GM12878 (cell line): Measurements from ENCODE around the gene TMEM38A. TPM values are rescaled to one million over a fixed set of nuclear protein-coding genes. Genes with fewer than 3 reads are reported as not detected.

Experiments used
- BHLHE40 ChIP-seq, 2 experiments: fragments of 450-650 bp in 1 of 2; IDR thresholded peaks; 2 replicates each; pipeline ENCODE4 v1.6.1; 2011 to 2017; ENCODE audit warnings: low read depth in 2 of 2, borderline replicate concordance in 1 of 2, improper control_type of control experiment in 1 of 2, low read length in 1 of 2, mild to moderate bottlenecking in 1 of 2
- CTCF ChIP-seq, 3 experiments: IDR thresholded peaks in 2 of 3; conservative IDR thresholded peaks in 1 of 3; 2 replicates each; pipeline ENCODE4 v1.5.1; 2011; ENCODE audit warnings: low read depth in 3 of 3, low read length in 3 of 3, mild to moderate bottlenecking in 3 of 3, control low read depth in 2 of 3, moderate library complexity in 2 of 3, inconsistent platforms in 1 of 3, mixed read lengths in 1 of 3; ENCODE audit not compliant: control insufficient read depth in 2 of 3, insufficient read depth in 1 of 3; ENCODE audit errors: extremely low read depth in 1 of 3
- HCFC1 ChIP-seq: fragments of 150-350 bp; IDR thresholded peaks from 2 replicates; pipeline ENCODE4 v1.6.1; 2014; ENCODE audit warnings: low read length
- MEF2B ChIP-seq: fragments of 450-650 bp; IDR thresholded peaks from 2 replicates; pipeline ENCODE4 v1.6.1; 2018; ENCODE audit warnings: mild to moderate bottlenecking, moderate library complexity; ENCODE audit not compliant: partially characterized antibody, poor library complexity, severe bottlenecking
- NBN ChIP-seq: fragments of 450-650 bp; IDR thresholded peaks from 2 replicates; pipeline ENCODE4 v1.6.1; 2016
- POLR2AphosphoS5 ChIP-seq: IDR thresholded peaks from 2 replicates; pipeline ENCODE4 v1.6.1; 2011; ENCODE audit warnings: mild to moderate bottlenecking, low read length, inconsistent platforms
- RAD21 ChIP-seq: IDR thresholded peaks from 2 replicates; pipeline ENCODE4 v1.6.1; 2011; ENCODE audit warnings: mild to moderate bottlenecking, low read depth, low read length, moderate library complexity; ENCODE audit not compliant: insufficient read depth
- RELA ChIP-seq: fragments of 450-650 bp; IDR thresholded peaks from 2 replicates; pipeline ENCODE4 v1.8.0; 2014; ENCODE audit warnings: borderline replicate concordance; ENCODE audit not compliant: partially characterized antibody
- RELB ChIP-seq: fragments of 450-650 bp; IDR thresholded peaks from 2 replicates; pipeline ENCODE4 v1.6.1; 2017; ENCODE audit warnings: low read depth, mild to moderate bottlenecking, moderate library complexity
- ZNF687 ChIP-seq: fragments of 450-650 bp; IDR thresholded peaks from 2 replicates; pipeline ENCODE4 v1.6.1; 2017; ENCODE audit warnings: mild to moderate bottlenecking, moderate library complexity
- polyA plus RNA-seq, 11 experiments: library from polyadenylated mRNA; depleted of rRNA in 4 of 11; unstranded in 6 of 11; stranded (reverse) in 5 of 11; fragments of >200 nt; fragmentation: Nextera tagmentation in 4 of 11; fragmentation: Illumina TruSeq in 1 of 11; extraction: Ambion mirVana in 4 of 11; extraction: Trizol in 1 of 11; gene quantifications; 1 replicate in 1 of 11; 2 replicates in 10 of 11; pipeline versions ENCODE4 v1.2.1 to v1.2.3, GENCODE V29; 2011 to 2016; ENCODE audit warnings: inconsistent platforms in 2 of 11, missing spikeins in 2 of 11, low read depth in 1 of 11
- total RNA-seq, 4 experiments: library from RNA; depleted of rRNA in 3 of 4; stranded (reverse); fragments of >200 nt in 3 of 4; fragmentation: Illumina TruSeq in 1 of 4; extraction: Trizol in 1 of 4; gene quantifications; 2 replicates each; pipeline versions ENCODE4 v1.2.1 to v1.2.3, GENCODE V29; 2013 to 2021

TMEM38A gene
- total and polyA plus RNA-seq, 10 of the 15 experiments (the other 5 are each of a cell fraction or from before 2014, with no cell fraction given): 4.5 to 22.2 (median 15.0) TPM

- TF ChIP-seq CTCF (IDR thresholded peaks at IDR 0.05 in 2 of 3, conservative IDR thresholded peaks at IDR 0.05 in 1 of 3; ENCODE audit: control insufficient read depth in 2 of 3, extremely low read depth in 1 of 3, insufficient read depth in 1 of 3, low read depth in 3 of 3, low read length in 3 of 3) (peak; percentile 32 to 53 (median 42); a peak in 3 of 6 replicates), HCFC1 (no peak), ZNF687 (0 out of 2 replicates have a peak, but pooled peaks have one; percentile 32), MEF2B (peak; percentile 54), RELB (0 out of 2 replicates have a peak, but pooled peaks have one; percentile 41), RAD21 (peak; percentile 21; the same call in 1 of the 2 replicates), NBN (peak; percentile 67; the same call in 1 of the 2 replicates), RELA (peak; percentile 51), POLR2AphosphoS5 (no peak), BHLHE40 (IDR thresholded peaks at IDR 0.05; ENCODE audit: borderline replicate concordance in 1 of 2, low read depth in 2 of 2, low read length in 1 of 2) (peak; percentile 38 to 52; a peak in 3 of 4 replicates)
These were observed 37.4 kb upstream of the TMEM38A start (continued) for GRCh38 chr19:16623576-16623975.
